HG03060 (cell line): ENCODE results near the gene RHOJ.
"Not testable (repeated sequence)": the region's sequence is repeated elsewhere in the genome, so short reads cannot be mapped to it uniquely, and the experiment has no call there.

ENCODE experiments used
- ATAC-seq: cut with Tn5 transposase; IDR thresholded peaks from one replicate; pipeline ENCODE4 v1.9.1; 2021; ENCODE audit warnings: low read depth, moderate number of reproducible peaks; ENCODE audit not compliant: unreplicated experiment

RHOJ gene

DNA sequence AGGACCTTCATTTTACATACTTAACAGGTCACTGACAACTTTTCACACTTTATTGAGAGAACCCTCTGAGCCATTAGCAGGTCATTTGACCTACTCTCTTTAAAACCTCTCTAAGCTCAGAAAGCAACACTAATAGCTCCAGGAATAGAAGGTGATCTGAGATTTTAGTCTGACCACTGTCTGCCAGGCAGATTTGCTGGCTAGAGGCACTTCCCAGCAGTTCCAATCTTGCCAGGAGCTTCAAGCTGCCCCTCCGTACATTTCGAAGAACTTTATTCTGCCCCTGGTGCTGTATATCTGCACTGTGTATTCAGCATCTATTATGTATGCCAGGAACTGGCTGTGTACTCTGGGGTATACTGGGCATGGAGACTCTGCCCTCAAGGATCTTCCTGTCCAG is 58.2 kb downstream of the RHOJ start:
- ATAC-seq = no peak

DNA sequence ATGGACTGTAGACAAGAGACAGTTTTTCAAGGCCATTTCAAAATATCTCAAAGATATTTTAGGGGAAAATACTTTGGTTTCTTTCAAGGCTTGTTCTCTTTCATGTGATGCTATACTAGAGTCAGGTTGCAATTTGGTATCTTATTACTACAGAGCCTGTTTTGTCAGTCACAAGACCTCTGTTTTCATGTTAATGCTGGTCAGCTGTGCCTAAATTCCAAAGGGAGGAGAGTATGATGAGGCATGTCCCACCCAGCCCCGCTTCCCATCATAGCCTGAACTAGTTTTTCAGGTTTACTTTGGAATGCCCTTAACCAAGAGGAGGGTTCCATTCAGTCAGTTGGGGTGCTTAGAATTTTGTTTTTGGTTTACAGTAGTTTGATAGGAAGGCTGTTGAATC is 61.9 kb downstream of the RHOJ start:
- no peak for ATAC-seq

DNA sequence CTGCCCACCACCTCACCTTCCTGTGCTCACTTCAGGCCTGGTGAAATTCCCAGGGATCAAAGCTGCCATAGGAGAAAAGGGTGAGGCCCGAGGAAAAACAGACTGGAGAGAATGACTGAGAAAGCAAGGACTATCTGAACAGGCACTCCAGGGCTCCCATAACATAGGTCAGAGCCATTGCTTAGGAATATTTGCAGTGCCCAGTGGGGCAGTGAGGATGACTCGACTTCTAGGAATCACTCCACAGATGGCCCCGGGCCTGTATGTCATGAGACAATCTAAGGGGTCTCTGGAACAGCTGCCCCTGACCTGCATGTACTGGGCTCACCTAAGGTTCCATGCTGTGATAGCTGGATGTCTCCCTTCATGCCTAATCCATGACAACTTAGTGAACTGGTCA is 62.9 kb downstream of the RHOJ start:
- ATAC-seq = no peak

DNA sequence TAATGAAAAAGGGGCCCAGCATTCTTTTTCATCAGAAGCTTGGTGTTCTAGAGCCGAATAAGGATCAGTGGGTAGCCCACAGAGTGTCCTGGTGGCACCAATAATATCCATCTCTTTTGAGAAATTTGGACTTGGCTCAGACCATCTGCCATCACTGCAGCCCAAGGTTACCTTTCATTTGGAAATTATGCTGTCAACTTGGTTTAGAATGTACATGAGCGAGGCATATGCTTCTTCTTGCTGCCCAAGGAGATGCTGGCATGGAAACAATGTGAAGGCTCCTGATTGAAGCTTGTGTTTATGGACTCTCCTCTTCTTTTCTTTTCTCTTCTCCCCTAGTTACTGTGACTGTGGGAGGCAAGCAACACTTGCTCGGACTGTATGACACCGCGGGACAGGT is 64.5 kb downstream of the RHOJ start:
- no peak for ATAC-seq

DNA sequence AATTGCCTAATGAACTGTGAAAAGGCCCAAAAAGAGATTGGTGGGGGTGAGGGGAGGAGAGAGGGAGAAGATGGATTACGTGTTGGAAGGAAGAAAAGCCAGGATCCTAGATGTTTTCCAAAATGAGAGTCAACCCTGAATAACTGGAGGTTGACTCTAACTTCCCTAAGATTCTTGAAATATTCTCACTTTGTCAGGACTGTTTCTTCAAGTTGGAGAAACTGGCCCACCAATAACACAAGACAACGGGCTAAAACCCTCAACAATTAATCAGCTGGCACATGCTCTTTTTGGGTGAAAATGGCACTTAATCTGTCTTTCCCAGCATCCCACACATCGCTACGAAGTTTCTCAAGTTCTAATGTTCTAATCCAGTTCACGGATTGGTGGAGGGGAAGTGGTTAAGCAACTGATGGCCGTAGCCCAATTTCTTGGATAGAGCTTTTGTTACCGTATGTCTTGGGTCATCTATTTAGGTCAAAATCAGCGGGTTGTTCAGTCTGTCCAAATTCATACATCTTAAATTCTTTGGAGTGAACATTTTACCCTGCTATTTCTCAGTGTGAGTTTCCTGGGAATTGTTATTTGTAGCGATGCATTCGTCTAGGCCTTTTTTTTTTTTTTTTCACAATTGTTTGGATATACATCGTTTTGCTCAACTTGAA is 65.5 kb downstream of the RHOJ start:
- ATAC-seq = no peak

DNA sequence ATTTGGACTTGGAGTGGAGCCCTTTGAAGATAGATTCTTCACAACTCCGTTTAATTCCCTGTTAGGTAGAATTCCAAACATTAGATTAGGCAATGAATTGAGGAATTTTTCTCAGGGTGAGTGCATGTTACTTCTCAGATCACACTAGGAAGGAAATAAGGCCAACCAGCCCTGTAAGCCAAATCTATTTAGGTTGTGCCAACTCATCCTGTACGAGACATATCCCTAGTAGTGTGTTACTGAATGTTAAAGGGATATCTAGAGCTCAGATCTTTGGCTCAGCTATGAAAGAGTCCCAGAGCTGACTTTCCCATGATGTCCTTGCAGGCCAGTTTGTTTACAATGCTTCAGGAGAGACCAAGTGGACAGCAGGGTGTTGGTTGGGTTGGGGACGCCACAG is 68.9 kb downstream of the RHOJ start:
- ATAC-seq = no peak

DNA sequence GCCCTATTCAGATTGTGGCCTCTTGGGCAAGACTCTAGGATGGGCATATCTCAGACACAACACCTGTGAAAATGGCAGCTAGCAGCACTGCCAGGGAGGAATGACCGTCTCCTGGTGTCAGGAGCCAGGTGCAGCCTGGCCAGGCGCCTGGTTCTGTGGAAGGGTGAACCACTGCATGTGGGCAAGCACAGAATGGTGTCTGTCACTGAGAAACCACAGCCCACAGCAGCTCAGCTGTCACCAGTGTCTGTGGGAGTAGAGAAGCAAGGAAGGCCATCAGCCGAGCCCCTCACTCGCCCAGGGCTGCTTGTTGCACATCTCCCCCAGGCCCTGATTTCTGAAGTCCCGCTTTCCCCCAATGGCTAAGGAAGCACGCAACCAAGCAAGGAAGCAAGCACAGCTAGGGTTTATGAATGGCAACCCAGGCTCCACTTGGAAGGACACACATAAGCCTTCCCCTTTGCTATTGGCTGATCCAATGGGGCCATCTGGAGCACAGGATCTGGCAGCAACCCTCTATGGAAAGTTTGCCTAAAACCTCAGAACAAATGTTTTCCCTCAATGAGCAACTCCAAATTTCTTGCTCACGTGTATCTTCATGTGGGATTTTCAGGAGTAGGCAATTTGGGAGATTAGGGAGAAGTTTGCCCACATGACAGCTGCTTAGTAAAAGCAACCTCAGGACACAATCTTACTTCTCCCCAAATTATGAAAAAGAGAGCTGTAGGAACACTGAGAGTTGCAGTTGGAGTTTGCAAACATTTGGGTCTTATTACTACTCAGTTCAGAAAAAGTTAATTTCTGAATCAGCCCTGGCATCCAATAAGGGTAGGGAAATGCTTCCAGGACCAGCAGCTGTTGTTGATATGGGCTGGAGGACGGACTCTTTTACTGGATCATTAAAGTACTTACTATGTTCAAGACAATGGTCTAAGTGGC is 69.7 kb downstream of the RHOJ start:
- no peak for ATAC-seq

DNA sequence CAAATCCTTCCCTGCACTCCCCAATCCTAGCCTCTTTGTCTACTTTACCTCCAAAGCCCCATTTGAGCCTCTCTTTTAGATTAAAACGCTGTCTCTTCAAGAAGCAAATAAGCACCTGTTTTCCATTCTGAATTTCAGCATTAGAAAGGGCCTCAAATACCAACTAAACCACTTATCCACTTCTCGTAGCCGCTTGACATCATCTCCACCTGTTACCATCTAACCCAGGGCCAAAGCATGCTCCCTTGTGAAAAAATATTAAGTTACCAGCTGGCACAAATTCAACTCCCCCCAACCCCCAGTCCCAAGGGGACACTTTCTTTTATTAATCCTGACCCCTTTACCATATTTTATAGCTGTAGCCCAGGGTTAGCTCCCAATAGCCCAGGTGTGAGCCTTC is 71.4 kb downstream of the RHOJ start:
- ATAC-seq = no peak

DNA sequence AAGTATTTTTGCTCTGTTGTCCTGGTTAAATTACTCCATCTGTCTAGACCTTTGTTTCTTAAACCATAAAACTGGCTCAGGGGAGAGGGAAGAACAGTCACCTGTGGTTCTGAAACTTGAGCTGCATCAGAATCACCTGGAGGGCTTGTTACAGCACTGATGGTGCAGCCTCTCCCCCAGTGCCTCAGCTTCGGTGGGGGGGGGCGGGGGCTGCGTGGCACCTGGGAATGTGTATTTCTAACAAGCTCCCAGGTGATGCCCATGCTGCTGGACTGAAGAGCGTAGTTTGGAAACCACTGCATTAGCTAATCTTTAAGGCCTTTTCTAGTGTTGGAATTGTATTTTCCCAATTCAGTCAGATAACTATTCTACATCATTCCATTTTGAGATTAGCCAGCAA is 71.8 kb downstream of the RHOJ start:
- no peak for ATAC-seq

DNA sequence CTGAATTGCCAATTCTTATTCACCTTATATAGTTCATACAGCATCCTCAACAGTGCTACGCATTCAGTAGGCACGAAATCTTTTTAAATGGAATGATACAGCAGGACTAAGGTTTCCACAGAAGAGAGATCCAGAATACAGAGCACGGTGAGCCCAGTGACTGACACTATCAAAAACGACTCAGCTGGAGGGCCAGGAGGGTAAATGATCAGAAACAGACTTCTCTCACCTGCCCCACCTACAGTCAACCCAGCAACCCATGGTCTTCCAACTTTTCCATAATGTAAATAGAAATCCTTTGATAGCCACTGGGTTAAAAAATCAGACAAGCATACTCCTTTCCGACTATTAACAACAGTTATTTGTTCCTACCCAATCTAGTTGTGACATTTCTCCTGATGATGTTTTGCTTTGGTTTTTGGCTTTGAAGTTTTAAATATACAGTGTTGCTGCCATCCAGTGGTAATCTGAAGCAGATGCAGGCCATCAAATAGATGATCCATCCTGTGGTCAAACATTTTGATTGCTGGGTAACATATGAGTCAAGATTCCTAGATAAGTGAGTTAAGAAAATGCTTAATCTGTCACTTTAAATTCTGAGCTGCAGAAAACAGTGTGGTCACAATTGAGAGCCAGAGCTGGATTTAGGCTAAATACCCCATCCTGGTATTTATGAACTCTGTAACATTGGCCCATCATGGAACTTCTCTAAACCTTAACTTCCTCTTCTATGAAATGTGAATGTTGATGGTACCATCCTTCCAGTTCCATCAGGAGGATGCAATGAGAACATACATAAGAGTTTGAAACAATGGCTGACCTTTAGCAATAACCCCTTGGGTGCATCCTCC is 72.5 kb downstream of the RHOJ start:
- no peak for ATAC-seq

DNA sequence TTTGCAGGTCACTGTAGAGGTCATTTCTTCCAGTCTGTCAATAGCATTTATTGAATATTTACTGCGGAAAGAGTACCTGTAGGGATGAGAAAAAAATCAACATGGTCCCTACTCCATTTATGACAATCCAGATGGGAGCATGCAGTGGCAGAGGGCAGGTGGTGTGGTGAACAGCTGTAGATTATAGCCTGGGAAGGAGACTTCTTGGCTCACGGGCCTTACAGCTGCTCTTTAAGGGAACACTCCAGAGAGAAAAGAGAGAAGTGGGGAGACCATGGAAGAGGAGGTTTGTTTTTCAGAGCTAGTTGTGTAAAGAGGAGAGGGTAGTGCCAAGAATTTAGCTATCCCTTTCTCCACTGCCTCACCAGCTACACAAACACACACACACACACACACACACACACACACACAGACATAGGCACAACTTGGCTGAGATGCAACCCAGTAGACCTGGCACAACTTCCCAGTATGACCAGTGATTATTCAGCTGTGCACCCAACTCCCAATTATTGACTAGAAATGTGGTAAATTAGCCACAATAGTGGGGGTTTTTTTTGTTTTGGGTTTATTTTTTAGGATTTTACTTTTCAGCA is 73.4 kb downstream of the RHOJ start:
- no peak for ATAC-seq

DNA sequence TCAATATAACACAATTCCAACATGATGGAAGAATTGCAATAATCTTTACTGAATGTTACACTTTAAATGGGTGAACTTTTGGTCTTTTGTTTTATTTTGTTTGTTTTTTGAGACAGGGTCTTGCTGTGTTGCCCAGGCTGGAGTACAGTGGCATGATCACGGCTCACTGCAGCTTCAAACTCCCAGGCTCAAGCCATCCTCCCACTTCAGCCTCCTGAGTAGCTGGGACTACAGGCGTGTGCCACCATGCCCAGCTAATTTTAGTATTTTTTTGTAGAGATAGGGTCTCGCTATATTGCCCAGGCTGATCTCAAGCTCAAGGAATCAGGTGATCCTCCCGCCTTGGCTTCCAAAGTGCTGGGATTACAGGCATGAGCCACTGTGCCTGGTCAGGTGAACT is 75.7 kb downstream of the RHOJ start:
- not testable (repeated sequence) for ATAC-seq

DNA sequence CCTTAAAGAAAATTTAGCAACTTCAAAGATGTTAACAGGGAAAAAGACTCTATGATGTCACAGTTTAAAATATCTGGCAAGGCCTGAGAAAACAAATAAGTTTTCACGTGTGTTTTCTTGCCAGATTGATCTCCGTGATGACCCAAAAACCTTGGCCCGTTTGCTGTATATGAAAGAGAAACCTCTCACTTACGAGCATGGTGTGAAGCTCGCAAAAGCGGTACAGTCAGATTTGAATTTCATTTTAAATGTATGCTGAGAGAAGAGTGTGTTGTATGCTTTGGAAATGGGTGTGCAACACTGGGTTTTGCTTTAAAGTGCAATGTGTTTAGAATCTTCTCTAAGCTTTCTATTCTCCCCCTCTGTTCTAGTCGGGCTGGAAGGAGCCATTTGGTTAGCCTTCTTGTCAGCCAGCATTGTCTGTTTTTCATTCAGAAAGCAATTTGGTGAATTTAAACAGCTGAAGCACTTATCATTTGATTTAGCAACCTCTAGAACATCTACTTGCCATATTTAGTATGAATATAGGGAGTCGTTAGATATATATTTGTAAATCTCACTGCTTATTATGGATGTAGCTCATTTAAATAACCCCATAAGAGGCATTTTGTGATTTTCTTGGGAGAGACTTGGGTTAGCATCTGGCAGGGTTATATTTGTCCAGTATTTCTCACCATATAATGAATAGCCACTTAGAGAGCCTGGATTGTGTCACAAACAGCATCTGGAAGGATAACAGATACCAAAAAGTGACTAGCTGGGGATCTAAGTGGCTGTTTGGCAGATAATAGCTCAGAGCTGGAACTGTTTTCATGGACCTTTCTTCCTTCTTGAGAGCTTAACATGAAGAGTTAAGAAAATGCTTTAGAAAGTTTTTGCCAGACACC is 79.0 kb downstream of the RHOJ start:
- no peak for ATAC-seq

DNA sequence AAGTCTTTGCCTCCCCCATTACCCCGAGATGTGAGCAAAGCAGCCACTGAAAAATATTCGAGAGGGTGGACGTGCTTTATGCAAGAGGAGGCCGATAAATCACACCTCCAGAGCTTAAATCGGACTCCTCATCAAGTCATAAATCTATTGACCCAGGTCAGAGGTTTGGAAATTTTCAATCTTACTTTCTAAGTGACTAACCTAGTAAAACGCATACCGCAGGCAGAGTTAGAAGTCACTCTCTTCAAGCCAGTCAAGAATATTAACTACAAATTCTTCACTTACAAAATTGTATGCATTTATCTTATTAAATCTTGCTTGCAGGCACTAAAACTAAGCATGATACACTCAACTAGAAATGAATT is 79.6 kb downstream of the RHOJ start:
- ATAC-seq = no peak

DNA sequence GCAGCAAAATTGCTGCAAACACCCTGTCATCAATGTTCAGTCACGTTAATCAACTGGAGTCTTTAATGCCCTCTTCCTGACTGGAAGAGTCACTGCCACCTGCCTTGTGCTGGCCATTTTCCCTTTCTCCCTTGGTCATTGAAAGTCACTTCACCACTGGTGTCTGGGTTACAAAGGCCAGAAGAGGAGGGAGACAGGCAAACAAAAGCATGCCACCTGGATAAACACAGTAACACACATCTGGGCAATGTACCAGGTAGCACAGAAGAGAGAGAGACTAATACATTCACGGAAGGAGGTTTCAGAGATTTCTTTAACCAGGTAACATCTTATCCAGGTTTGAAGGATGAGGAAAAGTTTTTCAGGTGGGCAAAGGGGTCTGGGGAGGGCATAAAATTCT is 81.8 kb downstream of the RHOJ start:
- no peak for ATAC-seq

DNA sequence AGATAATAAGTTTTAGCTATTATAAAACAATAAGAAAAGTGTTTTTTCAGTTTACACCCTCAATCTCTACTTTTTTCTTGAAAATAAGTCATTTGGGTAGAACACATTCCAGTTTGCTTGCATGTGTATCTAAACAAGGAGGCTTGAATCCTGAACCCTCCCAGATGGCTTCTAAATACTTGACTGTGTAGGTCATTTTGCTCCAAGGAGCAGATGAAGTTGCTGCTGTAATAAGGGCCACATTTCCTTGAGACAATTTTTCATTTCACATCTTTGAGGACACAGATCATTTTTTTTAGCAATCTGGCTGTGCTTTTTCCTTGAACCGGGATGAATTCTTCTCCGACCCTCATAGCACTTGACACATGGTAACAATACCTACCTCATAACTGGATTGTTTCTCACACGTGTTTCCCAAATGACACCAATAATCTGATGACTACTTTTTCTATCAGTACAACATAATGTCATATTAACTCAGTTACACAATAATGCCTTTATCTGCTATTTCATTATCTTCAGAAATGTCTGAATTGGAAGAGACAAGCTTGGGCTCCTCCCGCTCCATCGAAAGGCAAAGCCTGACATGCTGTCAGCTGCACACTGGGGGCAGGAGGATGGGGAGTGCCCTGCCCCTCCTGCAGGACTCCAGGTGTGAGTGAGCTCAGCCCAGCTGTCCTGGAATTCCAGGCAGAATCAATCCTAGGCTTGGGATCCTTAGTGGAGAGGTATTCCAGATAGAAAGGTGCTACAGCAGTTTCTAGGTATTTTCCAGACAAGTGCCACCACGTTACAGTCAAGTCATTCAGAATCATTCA is 83.6 kb downstream of the RHOJ start:
- ATAC-seq = no peak

DNA sequence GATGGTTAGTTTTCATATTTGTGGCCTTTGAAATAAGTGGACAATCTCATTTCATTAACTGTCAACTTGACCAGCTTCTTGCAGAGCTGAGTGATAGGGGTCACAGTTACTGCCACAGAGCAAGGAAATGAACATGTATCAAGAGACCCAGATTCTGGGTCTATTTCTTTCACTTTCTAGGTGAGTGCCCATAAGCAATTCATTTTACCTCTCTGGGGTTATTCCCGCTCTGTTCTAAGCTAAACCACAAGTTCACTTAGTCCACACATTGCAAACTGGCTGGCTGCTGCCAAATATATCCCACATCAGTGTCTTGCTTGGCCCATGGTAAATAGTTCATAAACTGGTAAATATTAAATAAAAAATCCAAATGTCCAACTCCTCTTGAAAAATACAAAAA is 84.6 kb downstream of the RHOJ start:
- no peak for ATAC-seq

DNA sequence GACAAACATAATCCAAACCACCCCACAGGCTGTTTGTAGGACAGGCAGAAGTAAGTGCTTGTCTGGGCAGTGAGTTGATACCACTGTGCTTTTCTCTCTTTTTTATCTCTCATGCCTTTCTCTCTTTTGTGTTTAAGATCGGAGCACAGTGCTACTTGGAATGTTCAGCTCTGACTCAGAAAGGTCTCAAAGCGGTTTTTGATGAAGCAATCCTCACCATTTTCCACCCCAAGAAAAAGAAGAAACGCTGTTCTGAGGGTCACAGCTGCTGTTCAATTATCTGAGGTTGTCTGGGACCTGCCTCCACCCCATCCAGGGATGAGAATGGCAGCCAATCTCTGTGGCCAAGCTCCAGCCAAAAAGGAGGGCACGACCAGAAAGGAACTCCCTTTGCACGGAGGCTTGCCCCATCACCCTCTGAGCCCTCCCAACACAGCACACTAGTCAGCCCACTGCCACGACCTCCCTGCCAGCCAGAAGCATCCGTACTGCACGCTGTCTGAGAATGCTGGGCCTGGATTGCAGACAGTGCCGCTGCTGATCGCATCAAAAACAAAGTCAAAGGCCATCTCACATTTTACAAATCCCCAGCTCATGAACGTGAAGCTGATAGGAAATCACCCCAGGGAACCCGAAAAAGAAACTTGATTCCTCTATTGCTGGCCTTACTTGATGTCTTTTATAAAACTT is 86.6 kb downstream of the RHOJ start:
- ATAC-seq = no peak
